ENCODE results near the gene OPN4.
"Not testable (repeated sequence)": the region's sequence is repeated elsewhere in the genome, so short reads cannot be mapped to it uniquely, and the experiment has no call there.

OPN4 gene

GRCh38 chr10:86654411-86655172 is at the start of gene OPN4:
Gene OPN4 (plus strand): TSS chr10:86654547. CDS start chr10:86654784, 237 bp downstream.
- TF ChIP-seq Cebpa-rat (IDR thresholded peaks at IDR 0.05): no peak
- Histone ChIP-seq H3K4me1 (peaks cover 21% of the 10 kb centered on the region), H3K36me3 (no peaks in the 10 kb centered on the region), H4K20me1 (no peaks in the 10 kb centered on the region), H3K4me2 (no peak within 1 kb of the TSS), H3K9me3 (no peaks in the 10 kb centered on the region), H3K27me3 (no peaks in the 10 kb centered on the region; the same call in 1 of the 2 replicates), H3K27ac (no peak within 1 kb of the TSS), H3K9ac (no peak within 1 kb of the TSS), H3K4me3 (no peak within 1 kb of the TSS)

GRCh38 chr10:86607674-86608073 is 46.7 kb upstream of the OPN4 start:
- H3K9ac ChIP-seq: no peak overlapping the region
- no peak overlapping the region for H3K4me3 ChIP-seq
- H3K27ac ChIP-seq: no peak overlapping the region
- peaks cover 28% of the 10 kb centered on the region for H3K9me3 ChIP-seq
- no peaks in the 10 kb centered on the region for H4K20me1 ChIP-seq
- H3K36me3 ChIP-seq: no peaks in the 10 kb centered on the region
- no peaks in the 10 kb centered on the region for H3K4me1 ChIP-seq
- TF ChIP-seq Cebpa-rat (IDR thresholded peaks at IDR 0.05): no peak
- H3K4me2 ChIP-seq: no peak overlapping the region
- H3K27me3 ChIP-seq: no peaks in the 10 kb centered on the region

GRCh38 chr10:86609920-86610319 is 44.4 kb upstream of the OPN4 start:
- Histone ChIP-seq H3K9me3 (peaks cover 26% of the 10 kb centered on the region), H3K4me3 (no peak overlapping the region), H3K4me1 (no peaks in the 10 kb centered on the region), H3K9ac (no peak overlapping the region), H3K4me2 (no peak overlapping the region), H3K27ac (no peak overlapping the region), H4K20me1 (no peaks in the 10 kb centered on the region), H3K36me3 (no peaks in the 10 kb centered on the region), H3K27me3 (no peaks in the 10 kb centered on the region)
- TF ChIP-seq Cebpa-rat (IDR thresholded peaks at IDR 0.05): no peak

GRCh38 chr10:86611386-86611785 is 43.0 kb upstream of the OPN4 start:
- no peak overlapping the region for H3K4me2 ChIP-seq
- no peak overlapping the region for H3K27ac ChIP-seq
- H3K36me3 ChIP-seq: no peaks in the 10 kb centered on the region
- H3K27me3 ChIP-seq: no peaks in the 10 kb centered on the region
- no peak overlapping the region for H3K4me3 ChIP-seq
- H3K9ac ChIP-seq: no peak overlapping the region
- no peaks in the 10 kb centered on the region for H3K4me1 ChIP-seq
- H4K20me1 ChIP-seq: no peaks in the 10 kb centered on the region
- H3K9me3 ChIP-seq: peaks cover 23% of the 10 kb centered on the region; the same call in 1 of the 2 replicates
- TF ChIP-seq Cebpa-rat (IDR thresholded peaks at IDR 0.05): no peak

GRCh38 chr10:86613096-86613495 is 41.3 kb upstream of the OPN4 start:
- TF ChIP-seq Cebpa-rat (IDR thresholded peaks at IDR 0.05): no peak
- Histone ChIP-seq H3K9me3 (peaks cover 13% of the 10 kb centered on the region; the same call in 1 of the 2 replicates), H3K4me2 (no peak overlapping the region), H3K27me3 (no peaks in the 10 kb centered on the region), H3K36me3 (no peaks in the 10 kb centered on the region), H3K4me1 (no peaks in the 10 kb centered on the region), H4K20me1 (no peaks in the 10 kb centered on the region), H3K27ac (no peak overlapping the region), H3K9ac (no peak overlapping the region), H3K4me3 (no peak overlapping the region)

- Histone ChIP-seq H3K27ac (no peak overlapping the region), H4K20me1 (no peaks in the 10 kb centered on the region), H3K4me2 (no peak overlapping the region), H3K9me3 (peaks cover 8% of the 10 kb centered on the region; the same call in 1 of the 2 replicates), H3K4me1 (no peaks in the 10 kb centered on the region), H3K27me3 (no peaks in the 10 kb centered on the region), H3K36me3 (no peaks in the 10 kb centered on the region), H3K4me3 (no peak overlapping the region), H3K9ac (no peak overlapping the region)
- TF ChIP-seq Cebpa-rat (IDR thresholded peaks at IDR 0.05): no peak
Measured at GRCh38 chr10:86613905-86614304, 40.4 kb upstream of the OPN4 start.

- H3K4me2 ChIP-seq: no peak overlapping the region
- H3K4me1 ChIP-seq: no peaks in the 10 kb centered on the region
- H3K4me3 ChIP-seq: no peak overlapping the region
- H3K9ac ChIP-seq: no peak overlapping the region
- no peak overlapping the region for H3K27ac ChIP-seq
- H3K36me3 ChIP-seq: no peaks in the 10 kb centered on the region
- H3K9me3 ChIP-seq: peaks cover 10% of the 10 kb centered on the region
- TF ChIP-seq Cebpa-rat (IDR thresholded peaks at IDR 0.05): no peak
- H3K27me3 ChIP-seq: no peaks in the 10 kb centered on the region
- no peaks in the 10 kb centered on the region for H4K20me1 ChIP-seq
Measured at GRCh38 chr10:86614853-86615252, 39.5 kb upstream of the OPN4 start.

- H3K36me3 ChIP-seq, H3K4me1 ChIP-seq, H3K9ac ChIP-seq, H3K4me2 ChIP-seq, H3K27me3 ChIP-seq, H4K20me1 ChIP-seq, H3K4me3 ChIP-seq, H3K27ac ChIP-seq: not testable (repeated sequence)
- H3K9me3 ChIP-seq: peaks cover 13% of the 10 kb centered on the region
Measured at GRCh38 chr10:86617278-86617677, 37.1 kb upstream of the OPN4 start.

GRCh38 chr10:86628311-86628710 is 26.0 kb upstream of the OPN4 start:
- TF ChIP-seq Cebpa-rat (IDR thresholded peaks at IDR 0.05): no peak
- peaks cover 8% of the 10 kb centered on the region for H3K9me3 ChIP-seq
- H3K27ac ChIP-seq: no peak overlapping the region
- no peak overlapping the region for H3K9ac ChIP-seq
- H3K4me1 ChIP-seq: no peaks in the 10 kb centered on the region
- H3K4me2 ChIP-seq: no peak overlapping the region
- no peaks in the 10 kb centered on the region for H4K20me1 ChIP-seq
- peaks cover 10% of the 10 kb centered on the region for H3K27me3 ChIP-seq
- H3K36me3 ChIP-seq: no peaks in the 10 kb centered on the region
- no peak overlapping the region for H3K4me3 ChIP-seq

GRCh38 chr10:86630079-86630478 is 24.3 kb upstream of the OPN4 start:
- H3K4me3 ChIP-seq: no peak overlapping the region
- no peak overlapping the region for H3K4me2 ChIP-seq
- no peak overlapping the region for H3K27ac ChIP-seq
- peaks cover 8% of the 10 kb centered on the region for H3K9me3 ChIP-seq
- TF ChIP-seq Cebpa-rat (IDR thresholded peaks at IDR 0.05): no peak
- no peaks in the 10 kb centered on the region for H3K36me3 ChIP-seq
- no peak overlapping the region for H3K9ac ChIP-seq
- no peaks in the 10 kb centered on the region for H3K4me1 ChIP-seq
- no peaks in the 10 kb centered on the region for H4K20me1 ChIP-seq
- H3K27me3 ChIP-seq: peaks cover 10% of the 10 kb centered on the region
